NB4 (cell line): ENCODE measurements around the gene LTBP2.

Source experiments
- DNase-seq: peaks from one replicate; pipeline ENCODE4 v3.0.0; 2010; ENCODE audit warnings: low read depth
- H3K4me3 ChIP-seq: one replicate; pipeline ENCODE4 v1.5.1; 2011; ENCODE audit warnings: mild to moderate bottlenecking, low read depth, low read length, moderate library complexity
- MYC ChIP-seq: IDR thresholded peaks from 2 replicates; pipeline ENCODE4 v1.6.1; 2011; ENCODE audit warnings: low read depth, low read length
- POLR2A ChIP-seq: IDR thresholded peaks from 2 replicates; pipeline ENCODE4 v1.6.1; 2011; ENCODE audit warnings: mild to moderate bottlenecking; ENCODE audit not compliant: insufficient read length; ENCODE audit errors: extremely low read depth
- TF ChIP-seq, protein P1 (sequence below): IDR thresholded peaks from 2 replicates; pipeline ENCODE4 v1.6.1; 2011; ENCODE audit warnings: low read depth, low read length
- TF ChIP-seq, protein P2 (sequence below): IDR thresholded peaks from one replicate; pipeline ENCODE4 v1.5.1; 2012; ENCODE audit warnings: low read depth, low read length

The LTBP2 gene

GRCh38 chr14:74509587-74510222 is 102.3 kb downstream of the LTBP2 start:
- DNase-seq, result no peak
- no peak overlapping the region for H3K4me3 ChIP-seq
- TF ChIP-seq, protein P1, sequence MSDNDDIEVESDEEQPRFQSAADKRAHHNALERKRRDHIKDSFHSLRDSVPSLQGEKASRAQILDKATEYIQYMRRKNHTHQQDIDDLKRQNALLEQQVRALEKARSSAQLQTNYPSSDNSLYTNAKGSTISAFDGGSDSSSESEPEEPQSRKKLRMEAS, result no peak
- TF ChIP-seq, protein P2, sequence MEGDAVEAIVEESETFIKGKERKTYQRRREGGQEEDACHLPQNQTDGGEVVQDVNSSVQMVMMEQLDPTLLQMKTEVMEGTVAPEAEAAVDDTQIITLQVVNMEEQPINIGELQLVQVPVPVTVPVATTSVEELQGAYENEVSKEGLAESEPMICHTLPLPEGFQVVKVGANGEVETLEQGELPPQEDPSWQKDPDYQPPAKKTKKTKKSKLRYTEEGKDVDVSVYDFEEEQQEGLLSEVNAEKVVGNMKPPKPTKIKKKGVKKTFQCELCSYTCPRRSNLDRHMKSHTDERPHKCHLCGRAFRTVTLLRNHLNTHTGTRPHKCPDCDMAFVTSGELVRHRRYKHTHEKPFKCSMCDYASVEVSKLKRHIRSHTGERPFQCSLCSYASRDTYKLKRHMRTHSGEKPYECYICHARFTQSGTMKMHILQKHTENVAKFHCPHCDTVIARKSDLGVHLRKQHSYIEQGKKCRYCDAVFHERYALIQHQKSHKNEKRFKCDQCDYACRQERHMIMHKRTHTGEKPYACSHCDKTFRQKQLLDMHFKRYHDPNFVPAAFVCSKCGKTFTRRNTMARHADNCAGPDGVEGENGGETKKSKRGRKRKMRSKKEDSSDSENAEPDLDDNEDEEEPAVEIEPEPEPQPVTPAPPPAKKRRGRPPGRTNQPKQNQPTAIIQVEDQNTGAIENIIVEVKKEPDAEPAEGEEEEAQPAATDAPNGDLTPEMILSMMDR, result no peak
- no peak for TF ChIP-seq POLR2A
- no peak for TF ChIP-seq MYC

GRCh38 chr14:74508844-74509428 is 103.1 kb downstream of the LTBP2 start:
- TF ChIP-seq, protein P1, result no peak
- TF ChIP-seq, protein P2, result no peak
- TF ChIP-seq MYC, result no peak
- DNase-seq, result no peak
- H3K4me3 ChIP-seq, result no peak overlapping the region

DNA sequence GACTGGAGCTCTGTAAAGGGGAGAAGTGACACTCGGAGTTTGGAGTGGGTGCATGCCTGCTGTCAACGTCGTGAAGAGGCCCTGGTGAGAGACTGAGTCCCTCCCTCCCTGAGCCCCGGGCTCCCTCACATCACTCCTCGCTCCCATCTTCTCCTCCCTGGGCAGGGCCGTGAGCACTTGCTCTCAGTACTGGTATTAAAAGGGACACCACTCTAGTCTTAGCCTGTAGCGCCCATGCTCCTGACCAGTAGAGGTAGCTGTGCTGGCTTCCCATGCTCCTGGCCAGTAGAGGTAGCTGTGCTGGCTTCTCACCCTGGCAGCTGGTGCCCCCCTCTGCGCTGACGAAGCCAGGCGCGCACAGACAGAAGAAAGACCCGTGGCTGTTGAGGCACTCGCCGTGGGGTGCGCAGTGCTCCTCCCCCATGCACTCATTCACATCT is 103.7 kb downstream of the LTBP2 start:
- DNase-seq, result peak; percentile 35

GRCh38 chr14:74507840-74508239 is 104.2 kb downstream of the LTBP2 start:
- no peak overlapping the region for H3K4me3 ChIP-seq
- DNase-seq, result peak; percentile 49
- TF ChIP-seq POLR2A (no peak), MYC (no peak)

More for the DNA sequence above, 103.7 kb downstream of the LTBP2 start:
- TF ChIP-seq, protein P2, result peak; percentile 53
- no peak for TF ChIP-seq MYC
- no peak overlapping the region for H3K4me3 ChIP-seq

DNA sequence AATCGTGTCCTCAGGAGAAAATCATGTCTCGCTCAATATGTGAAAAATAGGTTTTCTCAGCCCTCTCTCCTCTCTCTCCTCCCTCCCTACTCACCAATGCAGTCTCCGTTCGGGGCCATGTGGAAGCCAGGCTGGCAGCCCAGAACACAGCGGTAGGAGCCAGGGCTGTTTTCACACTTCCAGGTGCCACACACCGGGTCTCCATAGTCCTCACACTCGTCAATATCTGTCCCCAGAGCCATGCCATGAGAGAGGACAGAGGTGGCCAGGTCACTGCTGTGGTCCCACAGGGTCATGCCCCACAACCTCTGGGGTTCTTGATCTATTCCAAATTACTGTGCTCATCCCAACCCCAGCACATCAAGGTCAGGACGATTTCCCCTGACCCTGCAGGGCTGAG is 105.0 kb downstream of the LTBP2 start:
- no peak for DNase-seq
- TF ChIP-seq, protein P1, result no peak
- no peak for TF ChIP-seq MYC
- no peak for TF ChIP-seq POLR2A
- TF ChIP-seq, protein P2, result no peak
- no peak overlapping the region for H3K4me3 ChIP-seq

DNA sequence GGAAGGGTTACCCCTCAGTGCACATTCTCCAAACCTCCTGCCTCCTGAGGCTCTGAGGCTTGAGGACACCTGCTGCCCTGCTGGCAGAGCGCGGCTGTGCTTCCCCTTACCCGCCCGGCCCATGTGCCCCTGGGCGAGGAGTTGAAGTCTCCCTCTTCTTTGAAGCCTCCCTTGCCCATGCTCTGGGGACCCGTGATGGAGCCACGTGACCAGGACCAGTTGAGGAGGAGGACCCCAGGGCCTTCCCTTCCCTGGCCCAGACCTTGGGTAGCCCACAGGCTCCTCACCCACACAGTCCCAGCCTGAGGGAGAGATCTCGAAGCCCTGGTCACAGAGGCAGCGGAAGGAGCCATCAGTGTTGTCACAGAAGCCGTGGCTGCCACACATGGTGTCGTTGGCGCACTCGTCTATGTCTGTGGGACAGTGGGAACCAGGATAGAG is 105.6 kb downstream of the LTBP2 start:
- no peak overlapping the region for H3K4me3 ChIP-seq
- TF ChIP-seq, protein P1, result no peak
- TF ChIP-seq MYC, result no peak
- DNase-seq, result no peak

DNA sequence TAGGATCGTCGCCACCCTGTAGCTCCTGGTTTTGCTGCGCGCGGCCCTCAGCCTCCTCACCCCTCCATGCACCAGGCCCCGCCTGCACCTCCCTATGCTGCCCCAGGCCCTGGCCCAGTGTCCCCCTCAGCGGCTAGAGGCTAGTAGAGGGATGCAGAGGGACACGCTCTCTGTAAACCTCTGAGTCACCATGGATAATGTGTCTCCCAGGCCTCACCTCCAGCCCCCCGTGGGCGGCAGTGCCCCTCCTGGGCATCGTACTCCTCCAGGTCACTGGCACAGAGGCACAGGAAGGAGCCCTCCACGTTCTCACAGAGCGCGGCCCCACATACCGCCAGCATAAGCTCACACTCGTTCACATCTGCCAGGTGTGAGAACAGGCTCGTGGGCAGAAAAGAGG is 106.2 kb downstream of the LTBP2 start:
- DNase-seq, result no peak
- no peak overlapping the region for H3K4me3 ChIP-seq
- TF ChIP-seq POLR2A, result no peak
- TF ChIP-seq, protein P1, result no peak
- TF ChIP-seq, protein P2, result no peak
- TF ChIP-seq MYC, result no peak
